Measurements from ENCODE around the gene NAALADL2. TPM values are rescaled to one million over a fixed set of nuclear protein-coding genes. Genes with fewer than 3 reads are reported as not detected.

NAALADL2 gene
- total and polyA plus RNA-seq, 2 experiments from 2014 or later: 3.4 to 15.3 TPM

GRCh38 chr3:175662815-175663214, 803.7 kb downstream of the NAALADL2 start:
- no peaks in the 10 kb centered on the region for H3K9me3 ChIP-seq (ENCODE audit: low read depth)
- no peak overlapping the region for H3K27ac ChIP-seq
- H3K27me3 ChIP-seq: no peaks in the 10 kb centered on the region
- H2AFZ ChIP-seq: no peak overlapping the region
- H3K36me3 ChIP-seq (replicated peaks; ENCODE audit: insufficient read depth, low read depth): no peaks in the 10 kb centered on the region
- no peaks in the 10 kb centered on the region for H4K20me1 ChIP-seq (ENCODE audit: insufficient read depth, poor library complexity, severe bottlenecking)
- H3K4me2 ChIP-seq: no peak overlapping the region
- H3K9me2 ChIP-seq (replicated peaks; ENCODE audit: insufficient read depth): no peaks in the 10 kb centered on the region
- no peaks in the 10 kb centered on the region for H3K4me1 ChIP-seq (ENCODE audit: insufficient read depth)
- H3K4me3 ChIP-seq: no peak overlapping the region
- no peak for DNase-seq (ENCODE audit: low spot score)
- no peaks in the 10 kb centered on the region for H3K79me2 ChIP-seq
- TF ChIP-seq EZH2 (IDR thresholded peaks at IDR 0.05; ENCODE audit: borderline replicate concordance) (no peak), CTCF (IDR thresholded peaks at IDR 0.05; ENCODE audit: poor library complexity) (no peak), EZH2phosphoT487 (IDR thresholded peaks at IDR 0.05; ENCODE audit: low read depth, severe bottlenecking, unreplicated experiment) (no peak)

GRCh38 chr3:175664911-175665310, 805.8 kb downstream of the NAALADL2 start:
- Histone ChIP-seq H3K4me1 (ENCODE audit: insufficient read depth) (no peaks in the 10 kb centered on the region), H3K27ac (no peak overlapping the region), H3K4me2 (no peak overlapping the region), H3K27me3 (no peaks in the 10 kb centered on the region), H3K4me3 (no peak overlapping the region), H3K79me2 (no peaks in the 10 kb centered on the region), H2AFZ (no peak overlapping the region), H3K36me3 (replicated peaks; ENCODE audit: insufficient read depth, low read depth) (no peaks in the 10 kb centered on the region), H3K9me3 (ENCODE audit: low read depth) (no peaks in the 10 kb centered on the region), H3K9me2 (replicated peaks; ENCODE audit: insufficient read depth) (no peaks in the 10 kb centered on the region), H4K20me1 (ENCODE audit: insufficient read depth, poor library complexity, severe bottlenecking) (no peaks in the 10 kb centered on the region)
- 95% methylated on average over 1 of the region's 1 CpG for WGBS (ENCODE audit: low lambda C conversion rate, missing lambda C conversion rate)
- TF ChIP-seq EZH2phosphoT487 (IDR thresholded peaks at IDR 0.05; ENCODE audit: low read depth, severe bottlenecking, unreplicated experiment) (no peak), EZH2 (IDR thresholded peaks at IDR 0.05; ENCODE audit: borderline replicate concordance) (no peak), CTCF (IDR thresholded peaks at IDR 0.05; ENCODE audit: poor library complexity) (no peak)
- DNase-seq (ENCODE audit: low spot score): no peak

GRCh38 chr3:175668300-175668699, 809.2 kb downstream of the NAALADL2 start:
- no peak overlapping the region for H2AFZ ChIP-seq
- H3K9me3 ChIP-seq (ENCODE audit: low read depth): no peaks in the 10 kb centered on the region
- H3K27ac ChIP-seq: no peak overlapping the region
- 81% methylated on average over 1 of the region's 1 CpG for WGBS (ENCODE audit: low lambda C conversion rate, missing lambda C conversion rate)
- no peak overlapping the region for H3K4me3 ChIP-seq
- no peaks in the 10 kb centered on the region for H3K36me3 ChIP-seq (replicated peaks; ENCODE audit: insufficient read depth, low read depth)
- no peak for TF ChIP-seq EZH2 (IDR thresholded peaks at IDR 0.05; ENCODE audit: borderline replicate concordance)
- no peak for TF ChIP-seq EZH2phosphoT487 (IDR thresholded peaks at IDR 0.05; ENCODE audit: low read depth, severe bottlenecking, unreplicated experiment)
- no peak for TF ChIP-seq CTCF (IDR thresholded peaks at IDR 0.05; ENCODE audit: poor library complexity)
- no peaks in the 10 kb centered on the region for H3K9me2 ChIP-seq (replicated peaks; ENCODE audit: insufficient read depth)
- H3K4me2 ChIP-seq: no peak overlapping the region
- no peak for DNase-seq (ENCODE audit: low spot score)
- no peaks in the 10 kb centered on the region for H3K4me1 ChIP-seq (ENCODE audit: insufficient read depth)
- no peaks in the 10 kb centered on the region for H3K79me2 ChIP-seq
- no peaks in the 10 kb centered on the region for H3K27me3 ChIP-seq
- no peaks in the 10 kb centered on the region for H4K20me1 ChIP-seq (ENCODE audit: insufficient read depth, poor library complexity, severe bottlenecking)

GRCh38 chr3:175670557-175670956, 811.4 kb downstream of the NAALADL2 start:
- no peaks in the 10 kb centered on the region for H4K20me1 ChIP-seq (ENCODE audit: insufficient read depth, poor library complexity, severe bottlenecking)
- no peak for DNase-seq (ENCODE audit: low spot score)
- no peaks in the 10 kb centered on the region for H3K27me3 ChIP-seq
- no peak for TF ChIP-seq EZH2phosphoT487 (IDR thresholded peaks at IDR 0.05; ENCODE audit: low read depth, severe bottlenecking, unreplicated experiment)
- TF ChIP-seq CTCF (IDR thresholded peaks at IDR 0.05; ENCODE audit: poor library complexity): no peak
- no peaks in the 10 kb centered on the region for H3K4me1 ChIP-seq (ENCODE audit: insufficient read depth)
- 91% methylated on average over 3 of the region's 3 CpGs for WGBS (ENCODE audit: low lambda C conversion rate, missing lambda C conversion rate)
- no peaks in the 10 kb centered on the region for H3K9me3 ChIP-seq (ENCODE audit: low read depth)
- H3K27ac ChIP-seq: no peak overlapping the region
- no peaks in the 10 kb centered on the region for H3K36me3 ChIP-seq (replicated peaks; ENCODE audit: insufficient read depth, low read depth)
- H2AFZ ChIP-seq: no peak overlapping the region
- H3K4me3 ChIP-seq: no peak overlapping the region
- H3K4me2 ChIP-seq: no peak overlapping the region
- H3K9me2 ChIP-seq (replicated peaks; ENCODE audit: insufficient read depth): no peaks in the 10 kb centered on the region
- H3K79me2 ChIP-seq: no peaks in the 10 kb centered on the region

Measured in hepatocyte (in vitro differentiated cells).